Measurements from ENCODE around the gene KCND3.

KCND3 gene

GRCh38 chr1:111835514-111835913 is 154.0 kb downstream of the KCND3 start:
- Histone ChIP-seq H3K4me2 (ENCODE audit: low read length) (no peak overlapping the region), H3K27me3 (ENCODE audit: low read depth, low read length) (no peaks in the 10 kb centered on the region), H3K79me2 (ENCODE audit: low read length) (no peaks in the 10 kb centered on the region), H3K9me3 (ENCODE audit: insufficient read depth, low read length) (no peaks in the 10 kb centered on the region), H4K20me1 (ENCODE audit: insufficient read depth, low read length) (no peaks in the 10 kb centered on the region), H3K9ac (ENCODE audit: low read length) (no peak overlapping the region), H3K27ac (ENCODE audit: low read length) (no peak overlapping the region), H3K4me3 (ENCODE audit: low read length) (no peak overlapping the region), H2AFZ (ENCODE audit: low read depth, low read length) (no peak overlapping the region), H3K36me3 (replicated peaks; ENCODE audit: low read depth, low read length) (no peaks in the 10 kb centered on the region), H3K4me1 (ENCODE audit: low read length) (no peaks in the 10 kb centered on the region)
- TF ChIP-seq CTCF (IDR thresholded peaks at IDR 0.05; ENCODE audit: low read depth, low read length) (no peak), EZH2phosphoT487 (IDR thresholded peaks at IDR 0.05; ENCODE audit: low read depth) (no peak)

GRCh38 chr1:111834956-111835355 is 154.5 kb downstream of the KCND3 start:
- no peaks in the 10 kb centered on the region for H3K27me3 ChIP-seq (ENCODE audit: low read depth, low read length)
- no peak overlapping the region for H3K9ac ChIP-seq (ENCODE audit: low read length)
- H3K4me2 ChIP-seq (ENCODE audit: low read length) = no peak overlapping the region
- no peak overlapping the region for H3K27ac ChIP-seq (ENCODE audit: low read length)
- TF ChIP-seq EZH2phosphoT487 (IDR thresholded peaks at IDR 0.05; ENCODE audit: low read depth) (no peak), CTCF (IDR thresholded peaks at IDR 0.05; ENCODE audit: low read depth, low read length) (no peak)
- H3K4me3 ChIP-seq (ENCODE audit: low read length) = no peak overlapping the region
- H3K4me1 ChIP-seq (ENCODE audit: low read length) = no peaks in the 10 kb centered on the region
- no peaks in the 10 kb centered on the region for H3K79me2 ChIP-seq (ENCODE audit: low read length)
- H4K20me1 ChIP-seq (ENCODE audit: insufficient read depth, low read length) = no peaks in the 10 kb centered on the region
- H3K9me3 ChIP-seq (ENCODE audit: insufficient read depth, low read length) = no peaks in the 10 kb centered on the region
- no peaks in the 10 kb centered on the region for H3K36me3 ChIP-seq (replicated peaks; ENCODE audit: low read depth, low read length)
- no peak overlapping the region for H2AFZ ChIP-seq (ENCODE audit: low read depth, low read length)

GRCh38 chr1:111833334-111833733 is 156.1 kb downstream of the KCND3 start:
- Histone ChIP-seq H2AFZ (ENCODE audit: low read depth, low read length) (no peak overlapping the region), H3K4me1 (ENCODE audit: low read length) (no peaks in the 10 kb centered on the region), H3K79me2 (ENCODE audit: low read length) (no peaks in the 10 kb centered on the region), H3K9ac (ENCODE audit: low read length) (no peak overlapping the region), H3K36me3 (replicated peaks; ENCODE audit: low read depth, low read length) (no peaks in the 10 kb centered on the region), H3K4me3 (ENCODE audit: low read length) (no peak overlapping the region), H3K27ac (ENCODE audit: low read length) (no peak overlapping the region), H3K4me2 (ENCODE audit: low read length) (no peak overlapping the region), H3K27me3 (ENCODE audit: low read depth, low read length) (no peaks in the 10 kb centered on the region), H3K9me3 (ENCODE audit: insufficient read depth, low read length) (no peaks in the 10 kb centered on the region), H4K20me1 (ENCODE audit: insufficient read depth, low read length) (no peaks in the 10 kb centered on the region)
- TF ChIP-seq EZH2phosphoT487 (IDR thresholded peaks at IDR 0.05; ENCODE audit: low read depth) = no peak
- TF ChIP-seq CTCF (IDR thresholded peaks at IDR 0.05; ENCODE audit: low read depth, low read length) = no peak

- TF ChIP-seq CTCF (IDR thresholded peaks at IDR 0.05; ENCODE audit: low read depth, low read length) (no peak), EZH2phosphoT487 (IDR thresholded peaks at IDR 0.05; ENCODE audit: low read depth) (no peak)
- H3K9ac ChIP-seq (ENCODE audit: low read length) = no peak overlapping the region
- no peak overlapping the region for H2AFZ ChIP-seq (ENCODE audit: low read depth, low read length)
- H3K4me2 ChIP-seq (ENCODE audit: low read length) = no peak overlapping the region
- no peak overlapping the region for H3K4me3 ChIP-seq (ENCODE audit: low read length)
- no peaks in the 10 kb centered on the region for H3K9me3 ChIP-seq (ENCODE audit: insufficient read depth, low read length)
- no peaks in the 10 kb centered on the region for H3K4me1 ChIP-seq (ENCODE audit: low read length)
- no peaks in the 10 kb centered on the region for H3K79me2 ChIP-seq (ENCODE audit: low read length)
- H3K27me3 ChIP-seq (ENCODE audit: low read depth, low read length) = no peaks in the 10 kb centered on the region
- H4K20me1 ChIP-seq (ENCODE audit: insufficient read depth, low read length) = no peaks in the 10 kb centered on the region
- no peaks in the 10 kb centered on the region for H3K36me3 ChIP-seq (replicated peaks; ENCODE audit: low read depth, low read length)
- H3K27ac ChIP-seq (ENCODE audit: low read length) = no peak overlapping the region
Observed at GRCh38 chr1:111832521-111833155, 156.8 kb downstream of the KCND3 start.
